Activated T-helper 9 cell treated with anti-CD3 and anti-CD28 coated beads, Interleukin-2, amount 50 U/mL, for 16 hours (primary cell): ENCODE data around the gene EIF4E1B.

Experiments
- DNase-seq: peaks from one replicate; pipeline ENCODE4 v3.0.0-alpha.2; 2020; ENCODE audit warnings: low read depth

The EIF4E1B gene

DNA sequence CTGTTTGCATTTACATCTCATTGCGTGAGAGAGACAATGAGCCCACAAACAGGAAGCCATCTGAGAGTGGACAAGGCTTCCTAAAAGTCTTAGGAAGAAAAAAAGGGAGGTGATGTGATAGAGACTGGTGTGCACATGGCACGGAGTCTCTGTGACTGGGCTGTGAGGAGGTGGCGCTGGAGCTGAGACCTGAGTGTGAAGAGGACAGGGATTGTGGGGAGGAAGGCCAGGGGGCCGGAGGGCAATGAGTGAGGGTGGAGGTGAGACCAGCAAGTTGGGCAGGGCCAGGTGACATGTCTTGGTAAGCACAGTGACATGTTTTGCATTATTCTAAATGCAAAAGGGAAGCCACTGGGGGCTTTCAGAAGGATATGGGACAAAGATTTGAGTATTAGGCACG is 61.9 kb downstream of the EIF4E1B start:
- no peak for DNase-seq

- DNase-seq, result no peak
Measured at GRCh38 chr5:176692839-176693476, 62.5 kb downstream of the EIF4E1B start.

GRCh38 chr5:176693477-176693851 is 63.0 kb downstream of the EIF4E1B start:
- DNase-seq, result no peak

DNA sequence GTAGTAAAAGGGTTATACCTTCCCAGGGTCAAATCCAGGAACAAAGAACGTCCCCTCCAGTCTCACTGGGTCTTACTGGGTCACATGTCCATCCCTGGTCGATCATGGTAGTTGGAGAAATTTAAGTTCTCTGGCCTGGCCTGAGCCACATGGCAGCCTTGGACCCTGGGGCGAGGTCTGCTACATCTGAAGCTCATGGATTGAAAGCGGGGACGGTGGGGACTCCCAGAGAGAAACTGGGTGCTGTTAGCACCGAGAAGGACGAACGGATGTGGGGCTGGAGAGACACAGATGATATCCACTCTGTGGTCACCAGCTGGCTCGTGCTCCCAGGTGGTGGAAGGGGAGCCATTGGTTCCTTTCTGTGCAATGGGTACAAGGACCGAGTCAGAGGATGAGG is 63.7 kb downstream of the EIF4E1B start:
- no peak for DNase-seq

GRCh38 chr5:176694631-176695030 is 64.2 kb downstream of the EIF4E1B start:
- no peak for DNase-seq

DNA sequence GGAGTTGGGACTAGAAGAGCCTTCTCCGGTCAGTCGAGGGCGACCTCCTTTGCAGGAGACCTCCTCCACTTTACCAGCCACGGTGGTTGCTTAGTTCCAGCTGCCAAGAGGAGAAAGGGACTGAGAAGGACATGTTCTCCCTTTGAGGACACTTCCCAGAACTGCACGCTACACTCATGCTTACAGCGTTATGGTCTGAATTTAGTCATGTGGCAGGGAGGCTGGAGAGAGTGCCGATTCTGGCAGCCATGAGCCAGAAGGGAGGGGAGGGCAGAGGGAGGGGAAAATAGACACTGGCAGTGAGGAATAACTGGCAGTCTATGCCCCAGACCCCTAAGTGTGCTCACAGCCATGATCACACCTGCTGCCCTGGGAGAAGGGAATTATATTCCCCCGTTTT is 64.6 kb downstream of the EIF4E1B start:
- no peak for DNase-seq
